Neuronal stem cell (in vitro differentiated cells): ENCODE measurements around the gene CNIH2.
A peak's percentile ranks its signal among the peaks of the same experiment; 100 is the strongest.

Experiments
- DNase-seq: peaks from one replicate; pipeline ENCODE4 v3.0.0-alpha.2; 2013; ENCODE audit warnings: low spot score
- H2AFZ ChIP-seq: one replicate; pipeline ENCODE4 v1.6.1; 2013; ENCODE audit warnings: mild to moderate bottlenecking, low read length, inconsistent platforms
- H2AK5ac ChIP-seq: 2 replicates; pipeline ENCODE4 v1.6.1; 2013; ENCODE audit warnings: low read depth, mild to moderate bottlenecking, inconsistent platforms, low read length, moderate library complexity, mixed read lengths
- H2BK120ac ChIP-seq: 2 replicates; pipeline ENCODE4 v1.6.1; 2013; ENCODE audit warnings: low read depth, mild to moderate bottlenecking, inconsistent platforms, low read length, moderate library complexity, mixed read lengths
- H2BK12ac ChIP-seq: one replicate; pipeline ENCODE4 v1.6.1; 2013; ENCODE audit warnings: low read length, inconsistent platforms
- H2BK15ac ChIP-seq: 2 replicates; pipeline ENCODE4 v1.6.1; 2013; ENCODE audit warnings: mild to moderate bottlenecking, low read length, inconsistent platforms, mixed read lengths
- H2BK5ac ChIP-seq: one replicate; pipeline ENCODE4 v1.6.1; 2013; ENCODE audit warnings: inconsistent platforms, mild to moderate bottlenecking, low read length, moderate library complexity
- H3K14ac ChIP-seq: one replicate; pipeline ENCODE4 v1.6.1; 2013; ENCODE audit warnings: low read length, inconsistent platforms
- H3K18ac ChIP-seq: 2 replicates; pipeline ENCODE4 v1.6.1; 2013; ENCODE audit warnings: low read length, inconsistent platforms
- H3K23ac ChIP-seq: 2 replicates; pipeline ENCODE4 v1.6.1; 2013; ENCODE audit warnings: low read depth, mild to moderate bottlenecking, mixed read lengths, low read length, inconsistent platforms; ENCODE audit not compliant: poor library complexity
- H3K27ac ChIP-seq: replicated peaks from 3 replicates; pipeline ENCODE4 v1.5.1; 2013; ENCODE audit warnings: low read length, inconsistent platforms
- H3K27me3 ChIP-seq, 3 experiments: 2 replicates each; pipeline ENCODE4 v1.6.1; 2013; ENCODE audit warnings: low read length in 3 of 3, mild to moderate bottlenecking in 2 of 3, inconsistent platforms in 1 of 3, low read depth in 1 of 3, mixed read lengths in 1 of 3, moderate library complexity in 1 of 3; ENCODE audit not compliant: control insufficient read depth in 3 of 3, insufficient read depth in 3 of 3
- H3K36me3 ChIP-seq, 2 donors: replicated peaks in 1 of 2; 2 replicates each; pipeline ENCODE4 v1.6.1; 2013; ENCODE audit warnings: low read length in 2 of 2; ENCODE audit not compliant: control insufficient read depth in 2 of 2, insufficient read depth in 2 of 2
- H3K4ac ChIP-seq: 2 replicates; pipeline ENCODE4 v1.6.1; 2013; ENCODE audit warnings: inconsistent platforms, mild to moderate bottlenecking, low read length, moderate library complexity
- H3K4me1 ChIP-seq, 2 donors: 1 replicate in 1 of 2; 2 replicates in 1 of 2; pipeline ENCODE4 v1.6.1; 2013; ENCODE audit warnings: low read length in 2 of 2, low read depth in 1 of 2; ENCODE audit not compliant: control insufficient read depth in 2 of 2, insufficient read depth in 1 of 2
- H3K4me2 ChIP-seq: one replicate; pipeline ENCODE4 v1.6.1; 2013; ENCODE audit warnings: mild to moderate bottlenecking, low read length, inconsistent platforms; ENCODE audit not compliant: insufficient read depth, poor library complexity, severe bottlenecking
- H3K4me3 ChIP-seq, 2 donors: 2 replicates each; pipeline ENCODE4 v1.5.1; 2013; ENCODE audit warnings: low read length in 2 of 2, mild to moderate bottlenecking in 2 of 2, inconsistent platforms in 1 of 2, moderate library complexity in 1 of 2
- H3K79me1 ChIP-seq: one replicate; pipeline ENCODE4 v1.6.1; 2013; ENCODE audit warnings: low read depth, mild to moderate bottlenecking, inconsistent platforms, low read length, moderate library complexity
- H3K9ac ChIP-seq: one replicate; pipeline ENCODE4 v1.6.1; 2013; ENCODE audit warnings: mild to moderate bottlenecking, low read depth, low read length, inconsistent platforms; ENCODE audit not compliant: poor library complexity
- H3K9me3 ChIP-seq, 2 donors: replicated peaks in 1 of 2; 2 replicates each; pipeline versions ENCODE3 to v1.6.1; 2013; ENCODE audit warnings: low read length in 2 of 2, mild to moderate bottlenecking in 2 of 2, inconsistent platforms in 1 of 2, low read depth in 1 of 2, mixed read lengths in 1 of 2, moderate library complexity in 1 of 2; ENCODE audit not compliant: control insufficient read depth in 2 of 2, insufficient read depth in 1 of 2
- H4K8ac ChIP-seq: one replicate; pipeline ENCODE4 v1.6.1; 2013; ENCODE audit warnings: low read depth, mild to moderate bottlenecking, inconsistent platforms, low read length, moderate library complexity
- H4K91ac ChIP-seq: one replicate; pipeline ENCODE4 v1.6.1; 2013; ENCODE audit warnings: low read length, low read depth, mild to moderate bottlenecking, inconsistent platforms; ENCODE audit not compliant: poor library complexity
- WGBS, 2 donors: extraction: QIAGEN DNeasy Blood & Tissue Kit; methylation state at CpG; one replicate each; pipeline ENCODE4 v1.1.7; 2013; ENCODE audit warnings: missing lambda C conversion rate in 2 of 2, mixed read lengths in 1 of 2; ENCODE audit not compliant: insufficient read length in 2 of 2, insufficient replicate concordance in 1 of 2; ENCODE audit errors: extremely low coverage in 2 of 2; 5-methylcytosine and 5-hydroxymethylcytosine counted together

The CNIH2 gene

DNA sequence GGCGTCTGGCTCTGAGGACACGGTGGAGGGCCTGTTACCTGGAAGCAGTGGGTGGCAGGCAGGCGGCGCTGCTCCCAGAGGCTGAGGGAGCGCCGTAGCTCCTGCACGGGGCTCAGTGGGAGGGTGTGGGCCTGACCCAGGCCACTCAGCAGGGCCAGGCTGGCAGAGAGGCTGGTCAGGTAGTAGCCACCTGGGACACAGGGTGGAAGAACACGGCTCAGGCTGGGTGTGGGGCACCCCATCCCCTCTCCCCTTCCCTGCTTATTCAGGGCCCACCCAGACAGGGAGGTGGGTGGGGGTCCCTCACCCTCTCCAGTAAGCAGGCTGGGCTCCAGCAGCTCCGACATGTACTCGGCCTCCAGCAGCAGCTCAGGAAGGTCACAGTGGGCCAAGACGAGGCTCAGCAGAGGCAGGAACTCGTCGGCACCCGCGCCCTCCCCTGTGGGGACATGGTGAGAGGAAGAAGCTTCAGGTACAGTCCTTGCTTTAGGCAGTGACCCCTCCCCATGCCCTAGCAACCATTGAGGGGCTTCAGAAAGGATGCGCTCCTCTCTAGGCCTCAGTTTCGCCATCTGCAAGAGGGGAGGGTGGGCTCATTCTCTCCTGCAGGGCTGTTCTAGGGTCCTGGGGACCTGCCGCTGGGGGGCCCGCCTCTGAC is 55.4 kb downstream of the CNIH2 start:
- no peak for DNase-seq
- no peaks in the 10 kb centered on the region for H3K9me3 ChIP-seq
- H2BK12ac ChIP-seq, result no peak overlapping the region
- H2BK120ac ChIP-seq, result no peak overlapping the region
- H3K4ac ChIP-seq, result no peak overlapping the region
- no peak overlapping the region for H3K23ac ChIP-seq
- no CpG with 5 or more reads among the region's 19 CpGs for WGBS, 2 donors
- H3K4me1 ChIP-seq, result peaks cover 18 to 28% of the 10 kb centered on the region in 2 donors
- H2BK5ac ChIP-seq, result no peak overlapping the region
- peaks cover 5 to 8% of the 10 kb centered on the region in 2 donors for H3K36me3 ChIP-seq
- H2AK5ac ChIP-seq, result no peak overlapping the region
- H2BK15ac ChIP-seq, result peak overlapping the region; percentile 1
- H3K9ac ChIP-seq, result peak overlapping the region; percentile 55
- H3K4me3 ChIP-seq, result peak overlapping the region in 1 of 2 donors; percentile 19
- peaks cover 4% of the 10 kb centered on the region for H3K79me1 ChIP-seq
- H4K8ac ChIP-seq, result no peak overlapping the region
- no peak overlapping the region for H3K14ac ChIP-seq
- no peak overlapping the region for H3K27ac ChIP-seq
- no peak overlapping the region for H4K91ac ChIP-seq
- H2AFZ ChIP-seq, result no peak overlapping the region
- H3K27me3 ChIP-seq, result no peaks in the 10 kb centered on the region
- H3K4me2 ChIP-seq, result no peak overlapping the region
- peak overlapping the region; percentile 51 for H3K18ac ChIP-seq
